Testis (tissue), 3 donors: ENCODE data around the gene ADAMTS14. TPM values are rescaled to one million over a fixed set of nuclear protein-coding genes. Genes with fewer than 3 reads are reported as not detected.

Source experiments
- DNase-seq: peaks from one replicate; pipeline ENCODE4 v3.0.0-alpha.2; 2019
- H3K27ac ChIP-seq, 2 donors: fragments of 200-600 bp; sonication (generic); one replicate each; pipeline ENCODE4 v1.5.1; 2019
- H3K27me3 ChIP-seq: fragments of 200-600 bp; sonication (generic); one replicate; pipeline ENCODE4 v1.5.1; 2019
- H3K36me3 ChIP-seq: fragments of 200-600 bp; sonication (generic); one replicate; pipeline ENCODE4 v1.5.1; 2017; ENCODE audit warnings: low read depth; ENCODE audit errors: missing control alignments
- H3K4me1 ChIP-seq: fragments of 200-600 bp; sonication (generic); one replicate; pipeline ENCODE4 v1.5.1; 2019
- H3K4me3 ChIP-seq, 2 donors: fragments of 200-600 bp; sonication (generic); one replicate each; pipeline ENCODE4 v1.5.1; 2017 to 2019
- H3K9me3 ChIP-seq: fragments of 200-600 bp; sonication (generic); one replicate; pipeline ENCODE4 v1.5.1; 2017
- POLR2A ChIP-seq: fragments of 450-650 bp; IDR thresholded peaks from one replicate; pipeline ENCODE4 v1.6.1; 2017; ENCODE audit warnings: antibody characterized with exemption, mild to moderate bottlenecking, moderate library complexity
- whole genome bisulfite sequencing, 2 donors: methylation state at CpG; one replicate each; pipeline ENCODE4 v1.1.5; 2018; 5-methylcytosine and 5-hydroxymethylcytosine counted together
- intact Hi-C: fragments of 100-400 bp; cut with DNase I; formaldehyde crosslinking; loops from one replicate; pipeline ENCODE4 v1.15.1; 2023; ENCODE audit warnings: low total_unique reads
- polyA plus RNA-seq: library from polyadenylated mRNA; stranded (reverse); fragments of 350-450 nt; fragmentation: Illumina TruSeq; extraction: RNeasy Lipid Tissue Mini Kit (QIAGEN cat#74804); gene quantifications from one replicate; pipeline ENCODE4 v1.2.3, GENCODE V29; 2014; ENCODE audit warnings: low read depth, low replicate concordance; ENCODE audit not compliant: insufficient read depth
- total RNA-seq, 2 donors: library from RNA; depleted of rRNA; stranded (reverse); fragments of >200 nt; gene quantifications; one replicate each; pipeline ENCODE4 v1.2.3, GENCODE V29; 2016
- TF ChIP-seq, protein P1 (sequence below), 3 experiments: fragments of 450-650 bp in 2 of 3; fragments of 200-600 bp in 1 of 3; sonication (generic) in 1 of 3; IDR thresholded peaks; one replicate each; pipeline ENCODE4 v1.5.1; 2016 to 2019; ENCODE audit warnings: antibody characterized with exemption in 3 of 3, mild to moderate bottlenecking in 2 of 3, moderate library complexity in 1 of 3

The ADAMTS14 gene
- total and polyA plus RNA-seq, 3 donors from 2014 or later, result 0.63 to 0.93 (median 0.90) TPM

DNA sequence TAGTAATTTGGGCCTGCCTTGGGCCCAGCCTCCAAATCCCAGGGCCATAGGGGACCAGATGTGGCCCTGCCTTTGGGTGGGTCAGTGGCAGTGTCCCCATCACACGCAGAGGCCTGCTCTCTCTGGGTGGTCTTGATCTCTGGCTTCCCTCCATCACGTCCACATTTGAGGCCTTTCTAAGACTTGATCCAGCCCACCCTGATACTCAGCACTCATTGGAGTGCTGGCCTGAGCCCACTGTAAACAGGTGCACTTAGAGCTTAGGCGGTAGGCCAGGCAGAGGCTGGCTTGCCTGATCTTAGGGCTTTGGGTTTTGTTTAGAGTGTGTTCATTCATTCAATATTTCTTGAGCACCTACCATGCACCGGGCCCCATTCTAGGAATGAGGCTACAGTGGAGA lies 60.3 kb downstream of the ADAMTS14 start:
- no peak for DNase-seq
- no peak overlapping the region for H3K4me3 ChIP-seq
- 88 to 100% methylated on average over 1 to 4 of the region's 4 CpGs for WGBS, 2 donors
- H3K9me3 ChIP-seq, result no peaks in the 10 kb centered on the region
- TF ChIP-seq POLR2A, result no peak
- TF ChIP-seq, protein P1, sequence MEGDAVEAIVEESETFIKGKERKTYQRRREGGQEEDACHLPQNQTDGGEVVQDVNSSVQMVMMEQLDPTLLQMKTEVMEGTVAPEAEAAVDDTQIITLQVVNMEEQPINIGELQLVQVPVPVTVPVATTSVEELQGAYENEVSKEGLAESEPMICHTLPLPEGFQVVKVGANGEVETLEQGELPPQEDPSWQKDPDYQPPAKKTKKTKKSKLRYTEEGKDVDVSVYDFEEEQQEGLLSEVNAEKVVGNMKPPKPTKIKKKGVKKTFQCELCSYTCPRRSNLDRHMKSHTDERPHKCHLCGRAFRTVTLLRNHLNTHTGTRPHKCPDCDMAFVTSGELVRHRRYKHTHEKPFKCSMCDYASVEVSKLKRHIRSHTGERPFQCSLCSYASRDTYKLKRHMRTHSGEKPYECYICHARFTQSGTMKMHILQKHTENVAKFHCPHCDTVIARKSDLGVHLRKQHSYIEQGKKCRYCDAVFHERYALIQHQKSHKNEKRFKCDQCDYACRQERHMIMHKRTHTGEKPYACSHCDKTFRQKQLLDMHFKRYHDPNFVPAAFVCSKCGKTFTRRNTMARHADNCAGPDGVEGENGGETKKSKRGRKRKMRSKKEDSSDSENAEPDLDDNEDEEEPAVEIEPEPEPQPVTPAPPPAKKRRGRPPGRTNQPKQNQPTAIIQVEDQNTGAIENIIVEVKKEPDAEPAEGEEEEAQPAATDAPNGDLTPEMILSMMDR (IDR thresholded peaks at IDR 0.05), result no peak
- intact Hi-C loops, result no loop called here
- H3K27me3 ChIP-seq, result no peaks in the 10 kb centered on the region
- no peaks in the 10 kb centered on the region for H3K4me1 ChIP-seq
- H3K36me3 ChIP-seq, result no peaks in the 10 kb centered on the region
- no peak overlapping the region for H3K27ac ChIP-seq

DNA sequence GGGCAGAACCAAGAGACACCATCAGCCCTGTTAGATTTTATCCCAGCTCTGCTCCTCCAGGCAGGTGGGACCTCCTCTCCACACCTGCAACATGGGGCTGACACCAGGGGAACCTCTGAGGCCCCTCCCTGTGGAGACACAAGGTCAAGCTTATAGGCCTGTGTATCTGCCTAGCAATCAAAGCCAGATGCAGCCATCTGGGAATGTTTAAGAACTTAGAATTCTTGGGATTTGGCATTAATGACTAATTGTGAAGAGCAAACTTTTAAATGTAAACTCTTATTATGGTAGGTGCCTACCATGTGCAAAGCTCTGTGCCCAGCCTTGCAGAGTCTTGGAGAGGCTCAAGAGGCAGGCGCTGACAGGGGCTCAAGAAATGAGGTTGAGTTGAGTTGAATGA lies 60.7 kb downstream of the ADAMTS14 start:
- Histone ChIP-seq H3K4me1 (no peaks in the 10 kb centered on the region), H3K4me3 (no peak overlapping the region), H3K9me3 (no peaks in the 10 kb centered on the region), H3K27ac (no peak overlapping the region), H3K27me3 (no peaks in the 10 kb centered on the region), H3K36me3 (no peaks in the 10 kb centered on the region)
- no peak for DNase-seq
- intact Hi-C loops, result no loop called here
- WGBS, 2 donors, result 71 to 100% methylated on average over 1 of the region's 1 CpG
- no peak for TF ChIP-seq POLR2A
- TF ChIP-seq, protein P1 (IDR thresholded peaks at IDR 0.05), result no peak

DNA sequence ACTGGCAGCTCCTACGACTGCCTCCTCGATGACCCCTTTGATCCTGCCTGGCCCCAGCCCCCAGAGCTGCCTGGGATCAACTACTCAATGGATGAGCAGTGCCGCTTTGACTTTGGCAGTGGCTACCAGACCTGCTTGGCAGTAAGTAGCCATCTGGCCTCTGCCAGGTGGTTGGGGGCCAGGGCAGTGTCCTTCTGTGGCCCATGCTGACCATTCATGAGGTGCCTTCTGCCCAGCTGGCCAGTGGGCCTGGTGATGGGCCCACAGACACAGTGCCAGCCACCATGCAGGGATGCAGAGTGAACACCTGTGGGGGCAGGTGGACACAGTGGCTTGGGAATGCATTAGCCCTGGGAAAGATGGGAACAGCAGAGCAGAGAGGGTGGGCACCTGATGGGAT lies 62.9 kb downstream of the ADAMTS14 start:
- Histone ChIP-seq H3K36me3 (no peaks in the 10 kb centered on the region), H3K27ac (no peak overlapping the region), H3K4me3 (no peak overlapping the region), H3K27me3 (no peaks in the 10 kb centered on the region), H3K9me3 (no peaks in the 10 kb centered on the region), H3K4me1 (no peaks in the 10 kb centered on the region)
- WGBS, 2 donors, result 92 to 100% methylated on average over 3 of the region's 3 CpGs
- no peak for TF ChIP-seq POLR2A
- TF ChIP-seq, protein P1 (IDR thresholded peaks at IDR 0.05), result no peak
- intact Hi-C loops, result no loop called here
- no peak for DNase-seq

DNA sequence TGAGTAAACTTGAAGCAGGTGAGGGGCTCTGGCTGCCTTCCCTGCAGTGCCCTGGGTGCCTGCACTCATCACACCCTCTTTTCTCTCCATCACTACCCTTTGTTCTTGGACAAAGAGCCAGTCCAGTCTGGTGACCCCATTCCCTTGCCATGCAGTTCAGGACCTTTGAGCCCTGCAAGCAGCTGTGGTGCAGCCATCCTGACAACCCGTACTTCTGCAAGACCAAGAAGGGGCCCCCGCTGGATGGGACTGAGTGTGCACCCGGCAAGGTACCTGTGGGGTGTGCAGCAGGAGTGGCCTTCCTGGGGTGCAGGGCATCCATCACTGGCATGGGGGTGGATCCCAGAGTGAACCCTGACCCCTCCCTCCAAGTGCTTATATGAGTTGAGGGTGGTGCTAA lies 64.2 kb downstream of the ADAMTS14 start:
- Histone ChIP-seq H3K4me1 (no peaks in the 10 kb centered on the region), H3K36me3 (no peaks in the 10 kb centered on the region), H3K27me3 (no peaks in the 10 kb centered on the region), H3K9me3 (no peaks in the 10 kb centered on the region), H3K4me3 (no peak overlapping the region), H3K27ac (no peak overlapping the region)
- TF ChIP-seq POLR2A, result no peak
- TF ChIP-seq, protein P1 (IDR thresholded peaks at IDR 0.05), result no peak
- intact Hi-C loops, result no loop called here
- WGBS, 2 donors, result 94 to 100% methylated on average over 2 to 3 of the region's 3 CpGs
- DNase-seq, result no peak

DNA sequence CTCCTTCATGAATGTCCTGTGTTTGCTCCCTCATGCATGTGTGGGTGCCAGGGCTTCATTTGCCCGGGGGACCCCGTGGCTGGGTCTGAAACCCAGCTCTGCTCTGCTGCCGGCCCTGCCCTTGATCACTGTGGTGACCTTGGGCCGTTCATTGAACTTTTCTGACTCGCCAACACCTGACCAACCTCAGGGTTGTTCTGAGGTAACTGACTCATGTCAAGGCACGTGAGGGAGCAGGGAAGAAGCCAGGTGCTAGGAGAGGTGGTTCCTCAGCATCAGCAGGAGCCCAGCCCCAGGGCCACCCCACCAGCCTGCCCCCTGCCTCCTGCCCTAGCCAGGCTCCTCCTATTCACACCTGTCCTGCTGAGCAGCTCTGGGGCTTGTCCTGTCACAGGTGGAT lies 64.9 kb downstream of the ADAMTS14 start:
- WGBS, 2 donors, result 86% methylated on average over 5 to 6 of the region's 6 CpGs
- Histone ChIP-seq H3K4me3 (no peak overlapping the region), H3K4me1 (no peaks in the 10 kb centered on the region), H3K27ac (no peak overlapping the region), H3K36me3 (no peaks in the 10 kb centered on the region), H3K9me3 (no peaks in the 10 kb centered on the region), H3K27me3 (no peaks in the 10 kb centered on the region)
- DNase-seq, result no peak
- TF ChIP-seq, protein P1 (IDR thresholded peaks at IDR 0.05), result no peak
- no peak for TF ChIP-seq POLR2A
- intact Hi-C loops, result no loop called here
